HG03565 (cell line): ENCODE results near the gene NACAD.
A peak's percentile ranks its signal among the peaks of the same experiment; 100 is the strongest.

Experiments
- ATAC-seq: cut with Tn5 transposase; IDR thresholded peaks from one replicate; pipeline ENCODE4 v1.9.1; 2021; ENCODE audit warnings: mild to moderate bottlenecking, moderate library complexity; ENCODE audit not compliant: unreplicated experiment

The NACAD gene, protein sequence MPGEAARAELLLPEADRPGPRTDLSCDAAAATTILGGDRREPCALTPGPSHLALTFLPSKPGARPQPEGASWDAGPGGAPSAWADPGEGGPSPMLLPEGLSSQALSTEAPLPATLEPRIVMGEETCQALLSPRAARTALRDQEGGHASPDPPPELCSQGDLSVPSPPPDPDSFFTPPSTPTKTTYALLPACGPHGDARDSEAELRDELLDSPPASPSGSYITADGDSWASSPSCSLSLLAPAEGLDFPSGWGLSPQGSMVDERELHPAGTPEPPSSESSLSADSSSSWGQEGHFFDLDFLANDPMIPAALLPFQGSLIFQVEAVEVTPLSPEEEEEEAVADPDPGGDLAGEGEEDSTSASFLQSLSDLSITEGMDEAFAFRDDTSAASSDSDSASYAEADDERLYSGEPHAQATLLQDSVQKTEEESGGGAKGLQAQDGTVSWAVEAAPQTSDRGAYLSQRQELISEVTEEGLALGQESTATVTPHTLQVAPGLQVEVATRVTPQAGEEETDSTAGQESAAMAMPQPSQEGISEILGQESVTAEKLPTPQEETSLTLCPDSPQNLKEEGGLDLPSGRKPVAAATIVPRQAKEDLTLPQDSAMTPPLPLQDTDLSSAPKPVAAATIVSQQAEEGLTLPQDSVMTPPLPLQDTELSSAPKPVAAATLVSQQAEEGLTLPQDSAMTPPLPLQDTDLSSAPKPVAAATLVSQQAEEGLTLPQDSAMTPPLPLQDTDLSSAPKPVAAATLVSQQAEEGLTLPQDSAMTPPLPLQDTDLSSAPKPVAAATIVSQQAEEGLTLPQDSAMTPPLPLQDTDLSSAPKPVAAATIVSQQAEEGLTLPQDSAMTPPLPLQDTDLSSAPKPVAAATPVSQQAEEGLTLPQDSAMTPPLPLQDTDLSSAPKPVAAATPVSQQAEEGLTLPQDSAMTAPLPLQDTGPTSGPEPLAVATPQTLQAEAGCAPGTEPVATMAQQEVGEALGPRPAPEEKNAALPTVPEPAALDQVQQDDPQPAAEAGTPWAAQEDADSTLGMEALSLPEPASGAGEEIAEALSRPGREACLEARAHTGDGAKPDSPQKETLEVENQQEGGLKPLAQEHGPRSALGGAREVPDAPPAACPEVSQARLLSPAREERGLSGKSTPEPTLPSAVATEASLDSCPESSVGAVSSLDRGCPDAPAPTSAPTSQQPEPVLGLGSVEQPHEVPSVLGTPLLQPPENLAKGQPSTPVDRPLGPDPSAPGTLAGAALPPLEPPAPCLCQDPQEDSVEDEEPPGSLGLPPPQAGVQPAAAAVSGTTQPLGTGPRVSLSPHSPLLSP (N-terminal part only)

DNA sequence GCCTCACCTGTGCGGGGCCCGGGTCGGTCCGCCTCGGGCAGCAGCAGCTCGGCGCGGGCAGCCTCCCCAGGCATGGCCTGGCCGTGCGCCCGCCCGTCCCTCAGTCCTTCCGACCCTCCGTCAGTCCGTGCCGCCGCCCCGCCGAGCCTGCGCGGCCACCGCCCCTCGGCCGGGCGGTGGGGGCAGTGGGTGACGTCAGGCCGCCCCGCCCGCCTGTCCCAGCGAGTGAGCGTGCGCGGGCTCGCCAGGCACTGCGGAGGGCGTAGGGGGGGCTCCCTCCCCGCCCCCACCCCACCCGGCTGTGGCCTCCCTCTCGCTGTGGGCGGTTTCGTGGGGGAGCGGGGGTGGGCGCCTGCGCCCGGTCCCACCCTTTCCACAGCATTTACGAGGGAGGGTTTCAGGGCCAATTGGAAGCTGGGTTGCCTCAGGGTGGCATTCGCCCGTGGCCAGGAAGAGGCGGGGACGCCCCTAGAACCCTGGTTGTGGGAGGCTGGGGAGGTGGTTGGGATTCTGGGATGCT, at the start of gene NACAD:
NACAD (minus strand) TSS at position 149 of the 520 bp plus-strand sequence; CDS start at position 74, 75 bp downstream.
- no peak for ATAC-seq

DNA sequence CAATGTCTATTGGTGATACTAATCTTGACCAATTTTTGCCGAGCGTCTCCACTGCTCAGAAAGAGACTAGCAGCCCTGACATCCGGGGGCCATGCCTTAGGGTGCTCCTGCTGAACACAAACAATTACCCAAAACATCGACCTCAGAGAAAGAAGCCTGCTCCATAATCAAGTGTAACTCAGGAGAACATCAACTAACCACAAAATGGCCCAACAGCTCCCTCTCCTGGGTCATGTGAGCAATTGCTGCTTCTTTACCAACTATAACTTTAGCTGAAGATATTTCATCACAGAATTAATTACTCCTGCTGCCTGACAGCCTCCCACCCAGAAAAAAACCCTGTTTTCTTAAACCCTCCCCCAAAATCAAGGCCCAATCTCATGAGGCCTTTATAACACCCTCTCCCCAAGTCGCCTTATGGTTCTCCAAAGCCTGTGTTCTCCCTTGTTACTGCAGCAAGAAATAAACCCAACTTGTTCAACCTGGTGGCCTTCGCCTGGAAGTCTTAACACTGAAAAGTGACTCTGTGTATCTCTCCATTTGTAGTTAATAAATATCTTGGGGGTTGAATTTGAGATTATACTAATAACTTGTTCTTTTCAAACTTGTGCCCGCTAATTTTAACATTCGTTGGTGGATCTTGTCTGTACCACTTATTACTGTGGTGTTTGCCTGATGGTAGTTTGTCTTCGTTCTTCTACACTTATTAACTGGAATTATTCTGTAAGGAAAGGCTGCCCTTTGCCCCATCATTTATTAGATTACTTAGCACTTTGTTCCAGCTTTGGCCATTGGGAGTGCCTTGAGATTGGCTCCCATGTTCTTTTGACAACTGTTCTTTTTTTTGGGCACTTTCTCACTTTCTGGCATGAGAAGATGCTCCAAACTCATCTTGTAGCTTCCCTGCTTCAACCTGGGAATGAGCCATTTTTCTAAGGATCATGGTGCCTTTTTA, 47.6 kb upstream of the NACAD start:
- ATAC-seq, result peak; percentile 56

- no peak for ATAC-seq
These were observed 45.1 kb upstream of the NACAD start for GRCh38 chr7:45133877-45134276.

GRCh38 chr7:45133352-45133751, 44.6 kb upstream of the NACAD start:
- no peak for ATAC-seq

DNA sequence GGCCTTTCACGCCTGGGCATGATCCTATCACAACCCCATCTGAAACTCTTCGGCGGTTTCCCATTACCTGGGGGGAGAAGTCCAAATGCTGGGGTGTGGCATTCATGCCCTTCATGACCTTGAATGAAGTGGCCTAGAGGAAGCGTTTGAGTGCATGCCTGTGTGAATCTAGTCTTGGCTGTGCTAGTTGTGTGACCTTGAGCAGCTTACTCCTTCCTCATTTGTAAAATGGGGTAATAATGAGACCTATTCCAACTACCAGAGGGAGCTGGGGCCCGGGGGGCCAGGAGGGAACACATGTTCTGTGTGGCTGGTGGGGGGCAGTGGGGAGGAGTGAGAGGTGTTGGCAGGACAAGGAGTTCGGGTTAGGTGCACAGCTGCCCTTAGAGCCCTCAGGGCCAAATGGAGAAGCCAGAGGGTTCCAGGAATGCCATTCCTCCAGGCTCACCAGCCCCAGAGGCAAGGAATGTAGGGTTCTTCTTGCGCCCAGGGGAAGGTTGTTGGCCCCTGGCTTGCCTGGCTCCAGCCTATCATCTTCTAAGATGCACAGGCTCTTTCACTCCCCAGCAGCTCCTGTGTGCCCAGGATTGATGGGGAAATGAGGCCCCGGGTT, 44.0 kb upstream of the NACAD start:
- ATAC-seq, result no peak

GRCh38 chr7:45131891-45132290, 43.1 kb upstream of the NACAD start:
- ATAC-seq, result no peak

GRCh38 chr7:45130910-45131309, 42.1 kb upstream of the NACAD start:
- no peak for ATAC-seq

- no peak for ATAC-seq
These were observed 41.1 kb upstream of the NACAD start for GRCh38 chr7:45129906-45130305.

DNA sequence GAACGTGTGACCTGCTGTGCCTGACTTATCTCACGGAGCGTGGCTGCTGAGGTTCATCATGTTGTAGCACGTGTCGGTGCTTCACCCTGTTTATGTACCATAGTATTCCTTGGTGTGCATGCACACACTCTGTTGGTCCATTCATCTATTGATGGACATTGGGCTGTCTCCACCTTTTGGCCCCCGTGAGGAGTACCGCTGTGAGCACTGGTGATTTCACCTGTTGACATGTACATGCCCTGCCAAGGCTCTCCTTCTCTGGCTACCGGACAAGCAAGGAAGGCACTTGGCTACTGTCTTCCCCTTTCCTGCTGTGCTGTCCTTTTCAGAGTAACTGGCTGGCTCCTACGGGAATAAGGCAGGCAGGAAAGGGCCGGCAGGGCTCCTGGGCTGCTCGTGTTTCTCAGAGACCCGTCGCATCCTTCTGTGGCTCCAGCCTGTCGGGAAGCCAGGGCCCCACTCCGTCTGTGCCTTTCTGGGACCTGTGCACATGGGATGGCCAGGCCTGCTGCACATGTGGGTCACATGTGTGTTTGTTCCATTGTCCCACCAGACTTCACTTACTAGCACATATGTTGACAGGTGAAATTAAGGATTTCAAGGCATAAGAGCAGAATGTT, 40.5 kb upstream of the NACAD start:
- ATAC-seq, result no peak

GRCh38 chr7:45126920-45127319, 38.2 kb upstream of the NACAD start:
- ATAC-seq, result no peak

- no peak for ATAC-seq
These were observed 37.4 kb upstream of the NACAD start for GRCh38 chr7:45126201-45126600.

DNA sequence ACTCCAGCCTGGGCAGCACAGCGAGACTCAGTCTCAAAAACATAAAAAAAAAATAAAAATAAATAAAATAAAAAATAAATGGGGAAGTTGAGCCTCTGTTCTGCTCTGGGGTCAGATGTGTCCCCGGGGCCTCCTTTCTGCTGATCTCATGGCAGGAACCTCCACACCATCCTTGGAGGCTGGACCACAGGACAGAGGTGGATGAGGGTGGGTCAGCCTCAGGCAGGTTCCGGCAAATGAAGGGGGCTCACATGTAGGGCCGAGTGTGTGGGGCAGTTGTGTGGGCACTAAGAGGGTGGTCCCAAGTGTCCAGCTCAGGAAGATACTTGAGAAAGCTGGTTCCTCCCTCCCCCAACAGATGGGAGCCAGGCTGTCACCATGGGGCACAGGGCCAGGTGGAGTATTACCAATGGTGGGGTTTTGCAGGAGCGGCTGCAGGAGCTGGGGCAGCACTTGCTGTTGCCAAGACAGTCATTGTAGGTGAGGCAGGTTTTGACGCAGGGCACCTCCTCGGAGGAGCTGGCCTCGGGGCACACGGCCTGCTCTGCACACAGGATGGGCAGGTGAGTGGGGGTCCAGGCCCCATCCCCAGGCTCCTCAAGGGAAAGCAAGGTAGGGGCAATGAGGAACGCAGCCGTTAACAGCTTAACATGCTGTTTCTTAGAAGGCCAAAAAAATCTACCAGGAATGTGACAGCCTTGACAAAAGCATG, 36.6 kb upstream of the NACAD start:
- no peak for ATAC-seq

DNA sequence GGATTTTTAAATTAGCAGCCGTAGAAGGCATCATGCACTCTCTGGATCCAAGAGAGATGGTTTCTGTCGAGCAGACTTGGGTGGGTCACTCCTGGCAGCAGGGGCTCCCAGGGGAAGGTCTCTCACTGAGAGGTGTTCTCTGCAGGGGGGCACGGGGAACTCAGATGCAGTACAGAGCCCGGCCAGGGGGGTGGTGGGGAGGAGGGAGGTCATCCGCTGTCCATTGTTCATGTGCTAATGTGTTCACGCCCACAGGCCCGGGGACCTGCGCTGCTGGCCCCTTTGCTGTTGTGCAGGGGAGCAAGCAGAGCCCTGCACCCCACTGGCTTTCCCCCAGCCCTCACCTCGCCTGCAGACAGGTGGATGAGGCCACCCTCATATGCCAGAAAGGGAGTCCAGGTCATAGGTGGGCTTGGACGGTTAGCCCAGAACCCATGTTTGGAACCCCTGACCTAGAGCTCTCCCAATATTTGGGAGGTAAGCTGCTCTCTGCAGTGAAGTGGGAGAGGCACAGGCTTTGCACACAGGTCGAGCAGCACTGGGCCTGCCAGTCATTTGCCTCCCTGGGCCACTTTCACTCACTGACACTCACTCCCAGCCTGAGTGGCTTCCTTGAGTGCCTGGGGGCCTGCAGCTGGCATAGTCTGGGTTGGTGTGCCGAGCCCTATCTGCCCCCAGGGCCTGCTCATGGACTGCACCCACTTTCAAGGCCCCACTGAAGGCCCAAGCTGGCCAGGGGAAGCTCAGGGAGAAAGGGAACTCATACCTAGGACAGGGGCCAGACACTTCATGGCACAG, 35.3 kb upstream of the NACAD start:
- no peak for ATAC-seq

DNA sequence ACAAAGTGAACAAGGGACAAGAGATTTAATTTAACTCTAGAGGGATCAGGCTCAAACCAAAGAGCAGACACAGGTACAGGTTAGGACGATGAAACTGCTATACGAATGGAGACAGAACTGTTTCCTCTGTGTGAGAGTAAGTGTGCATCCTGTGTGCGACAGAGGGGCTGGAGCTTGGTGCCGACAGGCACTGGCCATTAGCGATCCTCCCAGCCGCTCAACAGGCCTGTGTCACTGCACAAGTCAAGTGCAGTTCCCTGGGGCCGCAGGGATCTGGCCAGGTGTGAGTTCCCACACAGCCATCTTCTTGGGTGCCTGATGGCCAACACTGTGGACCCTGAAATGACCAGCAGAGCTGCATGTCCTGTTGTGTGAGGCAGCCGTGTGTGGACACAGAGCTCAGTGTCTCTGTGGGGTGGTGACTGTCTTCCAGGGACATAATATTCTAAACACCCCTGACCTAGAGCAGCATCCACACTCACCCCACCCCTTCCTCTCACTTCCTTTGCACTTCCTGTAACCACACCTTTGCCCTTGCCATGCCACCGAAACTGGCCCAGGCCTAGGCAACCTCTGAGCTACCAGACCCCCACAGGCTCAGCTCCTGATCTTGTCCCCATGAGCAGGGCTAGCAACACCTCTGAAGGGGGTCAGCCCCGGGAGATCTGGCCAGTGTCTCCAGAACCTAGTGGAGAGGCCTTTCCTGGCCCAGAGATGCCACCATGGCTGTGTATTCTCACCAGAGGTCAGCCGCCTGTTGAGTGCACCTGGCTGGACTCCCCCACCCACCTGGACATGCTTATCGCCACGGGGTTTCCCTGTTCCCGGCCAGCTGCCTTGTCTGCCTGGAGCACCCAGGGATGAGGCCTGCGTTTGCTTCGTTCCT, 34.4 kb upstream of the NACAD start:
- ATAC-seq, result no peak

- ATAC-seq, result no peak
These were observed 30.8 kb upstream of the NACAD start for GRCh38 chr7:45119550-45119949.

GRCh38 chr7:45118889-45119331, 30.1 kb upstream of the NACAD start:
- ATAC-seq, result no peak
